T-helper 22 cell (primary cell): ENCODE measurements around the gene GPM6B.
"Not testable (repeated sequence)": the region's sequence is repeated elsewhere in the genome, so short reads cannot be mapped to it uniquely, and the experiment has no call there.

Source experiments
- DNase-seq: peaks from one replicate; pipeline ENCODE4 v3.0.0-alpha.2; 2020; ENCODE audit warnings: low read depth

GPM6B gene

GRCh38 chrX:13764281-13764680, 52.6 kb downstream of the GPM6B start:
- no peak for DNase-seq

- no peak for DNase-seq
Observed at GRCh38 chrX:13763489-13763888, 53.4 kb downstream of the GPM6B start.

GRCh38 chrX:13761606-13762414, 55.1 kb downstream of the GPM6B start:
- DNase-seq: no peak

- DNase-seq: no peak
Observed at GRCh38 chrX:13760426-13760825, 56.5 kb downstream of the GPM6B start.

- DNase-seq: no peak
Observed at GRCh38 chrX:13759152-13759718, 57.7 kb downstream of the GPM6B start.

GRCh38 chrX:13756381-13756780, 60.5 kb downstream of the GPM6B start:
- DNase-seq: no peak

- no peak for DNase-seq
Observed at GRCh38 chrX:13755254-13755653, 61.6 kb downstream of the GPM6B start.

GRCh38 chrX:13754765-13755164, 62.1 kb downstream of the GPM6B start:
- no peak for DNase-seq

GRCh38 chrX:13752646-13753045, 64.2 kb downstream of the GPM6B start:
- no peak for DNase-seq

- no peak for DNase-seq
Observed at GRCh38 chrX:13752141-13752540, 64.8 kb downstream of the GPM6B start.

- no peak for DNase-seq
Observed at GRCh38 chrX:13750812-13751211, 66.1 kb downstream of the GPM6B start.

GRCh38 chrX:13750204-13750603, 66.7 kb downstream of the GPM6B start:
- no peak for DNase-seq

- no peak for DNase-seq
Observed at GRCh38 chrX:13748486-13748885, 68.4 kb downstream of the GPM6B start.

GRCh38 chrX:13747836-13748235, 69.1 kb downstream of the GPM6B start:
- DNase-seq: no peak

- peak; percentile 14 for DNase-seq
Observed at GRCh38 chrX:13742397-13743176, 74.3 kb downstream of the GPM6B start.

GRCh38 chrX:13741695-13742094, 75.2 kb downstream of the GPM6B start:
- DNase-seq: no peak

GRCh38 chrX:13734278-13735172, 82.4 kb downstream of the GPM6B start, which contains the start of the genes OFD1 and TRAPPC2:
Gene OFD1, plus strand, starts transcription at chrX:13734748. Its CDS starts 324 bp downstream, at chrX:13735072.
Gene TRAPPC2, minus strand, starts transcription at chrX:13734620. Its CDS starts 14,657 bp downstream, at chrX:13719963.
- peak; percentile 89 for DNase-seq

- DNase-seq: no peak
Observed at GRCh38 chrX:13733506-13733905, 83.4 kb downstream of the GPM6B start.

GRCh38 chrX:13732246-13733067, 84.4 kb downstream of the GPM6B start:
- DNase-seq: no peak

GRCh38 chrX:13730523-13730922, 86.4 kb downstream of the GPM6B start:
- not testable (repeated sequence) for DNase-seq

- DNase-seq: not testable (repeated sequence)
Observed at GRCh38 chrX:13726583-13726982, 90.3 kb downstream of the GPM6B start.
